ENCODE results near the gene NRCAM.

DNA sequence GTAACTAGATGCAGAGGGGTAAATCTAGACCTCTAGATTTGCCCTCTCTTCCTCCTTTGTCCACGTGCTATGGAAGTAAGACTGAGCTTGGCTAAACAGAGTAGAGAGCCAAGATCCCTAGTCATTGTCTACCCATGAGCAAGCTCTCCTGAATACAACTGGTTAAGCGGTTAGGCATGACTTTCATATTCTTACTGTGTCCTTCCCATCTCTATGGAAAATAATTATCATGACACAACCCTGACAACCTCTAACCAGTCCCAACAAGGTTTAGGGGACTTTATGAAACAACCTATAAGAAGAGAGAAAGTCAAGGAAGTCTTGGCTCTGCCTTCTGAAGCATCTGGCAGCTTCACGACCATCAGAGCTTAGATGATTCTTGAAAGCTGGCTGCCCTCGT lies 318.2 kb downstream of the NRCAM start:
- TF ChIP-seq CTBP1 (IDR thresholded peaks at IDR 0.05; ENCODE audit: borderline replicate concordance) = no peak
- TF ChIP-seq, protein P1, sequence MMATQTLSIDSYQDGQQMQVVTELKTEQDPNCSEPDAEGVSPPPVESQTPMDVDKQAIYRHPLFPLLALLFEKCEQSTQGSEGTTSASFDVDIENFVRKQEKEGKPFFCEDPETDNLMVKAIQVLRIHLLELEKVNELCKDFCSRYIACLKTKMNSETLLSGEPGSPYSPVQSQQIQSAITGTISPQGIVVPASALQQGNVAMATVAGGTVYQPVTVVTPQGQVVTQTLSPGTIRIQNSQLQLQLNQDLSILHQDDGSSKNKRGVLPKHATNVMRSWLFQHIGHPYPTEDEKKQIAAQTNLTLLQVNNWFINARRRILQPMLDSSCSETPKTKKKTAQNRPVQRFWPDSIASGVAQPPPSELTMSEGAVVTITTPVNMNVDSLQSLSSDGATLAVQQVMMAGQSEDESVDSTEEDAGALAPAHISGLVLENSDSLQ (IDR thresholded peaks at IDR 0.05) = no peak
- TF ChIP-seq FOXM1 (IDR thresholded peaks at IDR 0.05; ENCODE audit: borderline replicate concordance) = no peak
- no peak for TF ChIP-seq ARNT (IDR thresholded peaks at IDR 0.05)
- no peak for TF ChIP-seq TARDBP (IDR thresholded peaks at IDR 0.05)
- TF ChIP-seq NFRKB (IDR thresholded peaks at IDR 0.05) = no peak
